AG10803 (cell line): ENCODE results near the gene ZNF883.

Experiments
- DNase-seq: peaks from one replicate; pipeline ENCODE4 v3.0.0; 2010; ENCODE audit warnings: low read depth
- H3K4me3 ChIP-seq: 2 replicates; pipeline ENCODE4 v1.5.1; 2011; ENCODE audit warnings: mild to moderate bottlenecking, low read length, control low read depth
- TF ChIP-seq, protein P1 (sequence below): conservative IDR thresholded peaks from 2 replicates; pipeline ENCODE4 v1.5.1; 2011; ENCODE audit warnings: mild to moderate bottlenecking, low read length, control low read depth, inconsistent platforms

Gene ZNF883

DNA sequence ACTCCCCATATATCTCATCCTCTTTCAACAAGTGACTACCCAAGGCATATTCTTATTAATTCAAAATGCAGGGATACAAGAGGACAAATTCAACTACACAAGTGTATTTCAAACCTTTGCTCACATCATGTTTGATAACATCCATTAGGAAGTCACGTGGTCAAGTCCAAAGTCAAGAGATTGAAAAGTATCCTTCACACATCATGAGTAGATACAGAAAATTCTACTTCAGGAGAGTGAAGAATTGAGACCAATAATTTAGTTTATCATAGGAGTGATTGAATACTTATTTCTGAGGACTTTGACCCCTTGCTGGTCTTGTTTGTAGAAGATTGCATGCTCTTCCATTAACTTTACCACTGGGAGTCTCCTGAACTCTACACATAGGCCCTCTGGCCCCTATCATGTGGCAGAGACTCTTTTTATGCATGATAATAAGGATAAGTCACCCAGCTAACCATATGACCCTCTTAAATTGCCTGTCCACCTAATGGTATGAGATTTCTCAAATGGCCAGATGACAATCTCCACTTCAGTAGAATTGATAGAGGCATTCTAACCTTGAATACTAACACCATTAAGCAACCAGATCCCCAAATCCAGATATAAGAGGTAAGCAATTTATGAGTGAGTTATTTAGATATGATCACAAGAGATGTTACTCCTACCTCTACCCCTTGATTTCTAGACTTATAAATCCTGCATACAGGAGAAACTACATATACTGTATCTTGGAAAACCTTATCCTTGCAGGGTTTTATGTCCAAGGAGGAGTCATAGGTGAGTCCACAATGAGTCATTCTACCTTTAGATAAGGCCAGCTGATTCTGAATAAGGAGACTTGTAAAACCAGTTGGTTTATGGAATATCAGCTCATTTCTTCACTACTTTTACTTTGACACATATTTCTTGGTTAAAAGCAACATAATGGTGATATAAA, 94.7 kb downstream of the ZNF883 start:
- no peak for DNase-seq
- TF ChIP-seq, protein P1, sequence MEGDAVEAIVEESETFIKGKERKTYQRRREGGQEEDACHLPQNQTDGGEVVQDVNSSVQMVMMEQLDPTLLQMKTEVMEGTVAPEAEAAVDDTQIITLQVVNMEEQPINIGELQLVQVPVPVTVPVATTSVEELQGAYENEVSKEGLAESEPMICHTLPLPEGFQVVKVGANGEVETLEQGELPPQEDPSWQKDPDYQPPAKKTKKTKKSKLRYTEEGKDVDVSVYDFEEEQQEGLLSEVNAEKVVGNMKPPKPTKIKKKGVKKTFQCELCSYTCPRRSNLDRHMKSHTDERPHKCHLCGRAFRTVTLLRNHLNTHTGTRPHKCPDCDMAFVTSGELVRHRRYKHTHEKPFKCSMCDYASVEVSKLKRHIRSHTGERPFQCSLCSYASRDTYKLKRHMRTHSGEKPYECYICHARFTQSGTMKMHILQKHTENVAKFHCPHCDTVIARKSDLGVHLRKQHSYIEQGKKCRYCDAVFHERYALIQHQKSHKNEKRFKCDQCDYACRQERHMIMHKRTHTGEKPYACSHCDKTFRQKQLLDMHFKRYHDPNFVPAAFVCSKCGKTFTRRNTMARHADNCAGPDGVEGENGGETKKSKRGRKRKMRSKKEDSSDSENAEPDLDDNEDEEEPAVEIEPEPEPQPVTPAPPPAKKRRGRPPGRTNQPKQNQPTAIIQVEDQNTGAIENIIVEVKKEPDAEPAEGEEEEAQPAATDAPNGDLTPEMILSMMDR: no peak
- H3K4me3 ChIP-seq: no peak overlapping the region

GRCh38 chr9:112914524-112914923, 97.5 kb downstream of the ZNF883 start:
- no peak for DNase-seq
- H3K4me3 ChIP-seq: no peak overlapping the region
- TF ChIP-seq, protein P1: no peak

DNA sequence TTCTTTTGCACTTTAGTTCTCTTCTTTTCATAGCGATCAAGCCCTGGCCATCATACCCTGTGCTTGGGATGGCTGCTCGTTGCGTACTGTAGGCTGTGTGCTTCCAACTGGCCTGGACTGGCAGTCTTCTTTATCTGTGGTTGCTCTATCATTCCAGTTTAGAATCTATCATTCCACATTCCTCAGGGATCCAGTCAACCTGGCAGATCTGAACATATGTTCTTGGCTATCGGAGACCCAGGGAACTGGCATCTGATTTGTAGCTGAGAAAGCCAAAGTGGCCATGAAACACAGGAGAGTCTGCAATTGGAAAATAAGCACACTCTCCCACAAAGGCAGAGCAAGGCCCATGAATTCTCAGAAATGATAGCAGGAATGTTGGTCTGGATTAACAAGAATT, 98.7 kb downstream of the ZNF883 start:
- TF ChIP-seq, protein P1: no peak
- DNase-seq: no peak
- H3K4me3 ChIP-seq: no peak overlapping the region

- TF ChIP-seq, protein P1: no peak
- no peak overlapping the region for H3K4me3 ChIP-seq
- no peak for DNase-seq
Observed at GRCh38 chr9:112912636-112913035, 99.4 kb downstream of the ZNF883 start.

GRCh38 chr9:112911736-112912135, 100.3 kb downstream of the ZNF883 start:
- TF ChIP-seq, protein P1: no peak
- no peak overlapping the region for H3K4me3 ChIP-seq
- DNase-seq: no peak
